Retina (tissue), 1 donor: ENCODE data around the gene LARP4B.

Experiments
- DNase-seq: peaks from one replicate; pipeline ENCODE4 v3.0.0-alpha.2; 2016

LARP4B gene

GRCh38 chr10:865924-866576 is 65.5 kb downstream of the LARP4B start:
- no peak for DNase-seq

- no peak for DNase-seq
Measured at GRCh38 chr10:865257-865656, 66.2 kb downstream of the LARP4B start.

GRCh38 chr10:860519-860918 is 71.0 kb downstream of the LARP4B start:
- no peak for DNase-seq

- no peak for DNase-seq
Measured at GRCh38 chr10:856416-857157, 74.9 kb downstream of the LARP4B start.

GRCh38 chr10:855671-856070 is 75.8 kb downstream of the LARP4B start:
- no peak for DNase-seq

GRCh38 chr10:855079-855478 is 76.4 kb downstream of the LARP4B start:
- no peak for DNase-seq

GRCh38 chr10:853017-853416 is 78.5 kb downstream of the LARP4B start:
- DNase-seq = no peak

- no peak for DNase-seq
Measured at GRCh38 chr10:852386-852785, 79.1 kb downstream of the LARP4B start.

- DNase-seq = no peak
Measured at GRCh38 chr10:851901-852300, 79.6 kb downstream of the LARP4B start.

- no peak for DNase-seq
Measured at GRCh38 chr10:850093-850492, 81.4 kb downstream of the LARP4B start.

GRCh38 chr10:847868-848267 is 83.6 kb downstream of the LARP4B start:
- no peak for DNase-seq

GRCh38 chr10:846126-846685 is 85.3 kb downstream of the LARP4B start:
- DNase-seq = no peak

GRCh38 chr10:845526-845925 is 86.0 kb downstream of the LARP4B start:
- DNase-seq = no peak

GRCh38 chr10:844552-844951 is 87.0 kb downstream of the LARP4B start:
- DNase-seq = no peak

- DNase-seq = no peak
Measured at GRCh38 chr10:843703-844102, 87.8 kb downstream of the LARP4B start.

GRCh38 chr10:842795-843194 is 88.7 kb downstream of the LARP4B start:
- no peak for DNase-seq

- DNase-seq = no peak
Measured at GRCh38 chr10:841535-841934, 90.0 kb downstream of the LARP4B start.

- DNase-seq = no peak
Measured at GRCh38 chr10:839550-840205, 91.8 kb downstream of the LARP4B start.

- DNase-seq = no peak
Measured at GRCh38 chr10:836782-837181, 94.7 kb downstream of the LARP4B start.

GRCh38 chr10:834493-834892 is 97.0 kb downstream of the LARP4B start:
- no peak for DNase-seq

GRCh38 chr10:829241-829640 is 102.3 kb downstream of the LARP4B start:
- no peak for DNase-seq

GRCh38 chr10:828191-828590 is 103.3 kb downstream of the LARP4B start:
- DNase-seq = no peak

GRCh38 chr10:824946-825345 is 106.6 kb downstream of the LARP4B start:
- DNase-seq = no peak

GRCh38 chr10:824497-824896 is 107.0 kb downstream of the LARP4B start:
- no peak for DNase-seq
